GM21360 (cell line): Measurements from ENCODE around the gene MAF.

Experiments
- ATAC-seq: cut with Tn5 transposase; IDR thresholded peaks from one replicate; pipeline ENCODE4 v1.9.1; 2021; ENCODE audit warnings: mild to moderate bottlenecking, moderate library complexity; ENCODE audit not compliant: unreplicated experiment

MAF gene

DNA sequence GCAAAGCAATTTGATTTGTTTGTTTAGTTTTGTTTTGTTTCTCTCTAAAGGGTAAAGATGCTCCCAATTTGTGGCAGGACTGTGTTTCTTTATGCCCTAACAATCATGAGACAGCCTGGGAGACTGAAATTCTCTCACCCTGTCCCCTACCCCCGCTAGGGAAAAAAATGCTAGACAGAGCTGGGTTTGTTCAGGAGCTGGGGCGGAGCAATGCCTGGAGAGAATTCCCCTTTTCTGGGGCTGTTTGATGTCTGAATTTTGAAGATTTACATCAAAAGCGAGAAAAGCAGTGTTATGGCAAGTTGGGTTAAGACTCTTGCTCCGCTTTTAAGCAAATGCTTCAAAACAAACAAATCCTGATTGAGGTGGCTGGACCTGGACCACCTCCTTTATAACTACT is 8.4 kb downstream of the MAF start:
- ATAC-seq, result no peak

DNA sequence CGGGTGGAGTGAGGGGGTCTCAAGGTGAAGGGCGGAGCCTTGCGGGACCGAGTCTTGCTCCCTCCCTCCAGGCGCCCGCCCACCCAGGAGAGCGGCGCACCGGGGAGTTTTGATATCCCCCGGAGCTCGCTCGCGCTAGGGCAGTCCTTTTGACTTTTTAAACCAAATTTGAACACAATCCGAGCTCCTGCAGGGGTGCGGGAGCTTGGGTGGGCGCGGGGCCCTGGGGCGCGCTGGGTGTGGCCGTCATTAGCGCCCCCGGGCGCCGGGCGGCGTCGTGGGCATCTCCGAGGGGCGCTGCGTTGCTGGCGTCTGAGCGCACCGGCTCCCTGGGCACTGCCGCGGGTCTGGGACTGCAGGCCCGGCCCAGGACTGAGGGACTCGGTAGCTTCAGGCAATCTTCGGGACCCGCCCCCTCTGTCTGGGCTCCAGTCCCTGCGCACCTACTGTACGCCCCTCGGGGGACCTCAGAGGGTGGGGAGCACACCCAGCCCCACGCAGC is 10.9 kb downstream of the MAF start:
- no peak for ATAC-seq

- no peak for ATAC-seq
These were observed 12.6 kb downstream of the MAF start for GRCh38 chr16:79587897-79588296.

DNA sequence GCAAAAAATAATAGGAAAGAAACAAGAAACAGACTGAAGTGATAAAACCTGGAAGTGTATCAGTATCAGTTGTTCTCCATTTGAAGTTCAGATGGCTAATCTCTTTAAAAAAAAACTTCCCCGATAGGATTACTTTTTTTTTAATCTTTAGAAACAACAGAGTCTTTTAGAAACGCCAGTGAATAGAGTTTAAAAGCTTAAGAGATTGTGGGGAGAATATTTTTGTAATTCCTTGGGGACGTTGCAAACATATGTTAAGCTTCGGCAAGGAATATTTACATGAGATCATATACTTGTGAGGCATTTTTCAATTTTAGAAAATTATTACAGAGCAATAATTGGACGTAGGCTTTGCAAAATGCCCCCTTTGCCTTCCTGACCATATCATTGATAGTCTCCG is 13.2 kb downstream of the MAF start:
- ATAC-seq, result no peak

DNA sequence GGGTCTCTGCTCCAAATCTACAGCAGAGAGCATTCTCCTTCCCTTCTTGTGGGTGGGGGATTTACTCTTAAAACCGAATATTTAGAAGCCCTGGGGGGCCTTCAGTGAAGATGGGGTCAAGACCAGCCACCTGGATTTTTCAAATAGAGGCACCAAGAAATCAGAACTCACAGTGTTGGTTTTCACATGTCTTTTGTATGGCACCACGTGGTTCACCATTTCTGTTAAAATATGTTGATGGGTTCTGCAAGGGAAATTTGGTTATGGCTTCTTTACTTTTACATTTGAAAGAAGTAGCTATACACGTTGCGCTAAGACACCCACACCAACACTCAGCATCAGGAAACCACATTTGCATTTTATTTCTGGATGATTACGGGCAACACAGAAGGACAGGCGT is 17.7 kb downstream of the MAF start:
- no peak for ATAC-seq

DNA sequence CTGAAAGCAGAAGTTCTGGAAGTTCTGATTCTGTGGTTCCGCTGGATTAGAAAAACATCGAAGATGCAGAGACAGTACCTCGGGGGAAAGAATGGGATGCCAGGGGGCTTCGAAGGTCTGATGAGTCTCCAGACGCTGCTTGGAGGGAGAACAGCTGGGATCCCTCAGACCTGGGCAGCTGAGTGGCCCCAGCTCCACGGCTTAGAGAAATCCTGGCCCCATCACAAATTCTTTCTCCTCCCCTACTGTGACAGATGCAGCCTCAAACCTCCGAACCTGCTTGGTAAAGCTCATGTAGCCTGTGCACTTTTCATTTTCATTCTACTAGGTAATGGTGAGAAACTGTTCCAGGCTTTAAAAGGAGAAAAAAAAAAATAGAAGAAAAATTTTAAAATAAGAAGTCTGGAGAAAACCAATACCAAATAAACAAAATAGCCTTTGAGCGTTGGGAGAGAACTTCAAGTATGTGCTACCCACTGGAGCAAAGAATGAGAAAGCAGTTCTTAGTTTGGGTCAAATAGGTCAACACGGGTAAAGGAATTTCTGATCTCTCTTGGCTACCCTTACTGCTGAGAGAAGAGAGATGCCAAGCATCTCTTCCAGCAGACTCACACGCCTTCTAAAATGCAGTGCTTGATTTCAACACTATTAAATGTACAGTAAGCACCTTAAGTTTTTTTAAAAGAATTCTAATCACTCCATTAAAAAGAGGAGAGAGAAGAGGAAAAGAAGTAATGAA is 19.9 kb downstream of the MAF start:
- ATAC-seq, result no peak

DNA sequence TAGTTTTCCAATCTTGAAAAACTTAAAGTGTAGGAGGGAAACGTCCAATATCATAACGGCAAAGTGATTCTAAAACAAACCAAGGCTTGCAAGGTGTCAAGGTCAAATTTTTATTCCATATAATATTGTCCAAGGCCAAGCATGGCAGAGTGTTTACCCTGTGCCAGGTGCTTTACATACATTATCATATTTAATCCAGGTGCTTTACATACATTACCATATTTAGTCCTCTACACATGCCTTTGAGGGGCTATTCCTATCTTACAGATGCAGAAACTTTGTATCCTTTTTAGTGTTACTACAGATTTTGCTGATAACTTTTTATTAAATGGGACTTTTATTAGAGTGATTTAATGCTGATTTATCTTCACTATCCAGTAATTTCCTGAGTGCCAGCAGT is 23.9 kb downstream of the MAF start:
- ATAC-seq, result no peak

DNA sequence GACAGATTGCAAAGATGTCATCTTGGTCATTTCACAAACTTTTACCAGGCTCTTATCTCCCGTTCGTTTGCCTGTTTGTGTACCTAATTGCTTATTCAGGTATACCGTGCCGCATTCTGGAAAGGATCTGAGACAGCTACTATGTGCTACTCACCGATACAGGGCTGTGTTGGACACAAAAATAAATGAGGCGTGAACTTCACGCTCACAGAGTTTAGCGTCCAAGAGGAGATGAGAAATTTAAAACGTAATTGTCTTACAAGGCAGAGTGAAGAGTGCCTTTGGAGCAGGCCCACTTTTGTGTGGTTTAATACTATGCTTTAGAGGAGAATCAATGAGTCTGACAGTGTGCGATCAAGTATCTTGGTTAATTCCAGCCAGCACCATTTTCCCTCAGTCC is 26.7 kb downstream of the MAF start:
- no peak for ATAC-seq

GRCh38 chr16:79573071-79573470 is 27.5 kb downstream of the MAF start:
- no peak for ATAC-seq

- no peak for ATAC-seq
These were observed 28.5 kb downstream of the MAF start for GRCh38 chr16:79571903-79572535.

DNA sequence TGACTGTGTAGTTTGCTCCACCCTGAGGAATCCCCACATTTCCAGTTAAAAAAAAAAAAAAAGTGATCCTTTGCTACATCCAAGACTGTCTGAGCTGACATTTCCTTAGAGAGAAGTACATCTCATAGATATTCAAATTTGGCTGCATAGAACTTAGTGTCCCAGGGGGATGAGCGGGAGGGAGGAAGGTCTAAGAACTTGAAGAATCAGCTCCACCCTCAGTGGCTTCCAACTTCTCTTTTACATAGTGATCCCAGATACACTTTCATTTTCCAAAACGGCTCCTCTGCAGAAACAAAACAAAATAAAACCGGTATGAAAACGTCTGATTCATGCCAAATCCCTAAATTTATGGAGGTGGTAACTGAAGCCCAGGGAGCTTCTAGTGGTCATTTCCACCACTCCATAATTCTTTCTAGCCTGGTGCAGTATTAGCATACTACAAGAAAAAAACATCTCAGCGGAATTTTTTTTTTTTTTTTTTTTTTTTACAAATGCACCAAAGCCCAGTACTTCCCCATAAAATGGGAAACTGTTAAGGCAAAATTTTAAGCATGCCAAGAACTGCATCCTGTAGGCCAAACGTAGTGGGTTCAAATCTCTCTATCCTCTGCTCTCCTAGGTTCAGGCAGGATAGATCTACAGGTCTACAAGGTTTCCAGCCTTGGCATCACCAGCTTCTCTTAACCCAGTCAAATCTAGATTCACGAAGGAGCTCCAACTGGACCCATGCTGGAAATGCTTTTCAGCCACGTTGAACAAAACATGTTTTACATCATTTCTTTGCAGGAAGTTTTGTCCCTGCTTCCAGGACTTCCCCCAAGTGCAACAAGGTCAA is 29.3 kb downstream of the MAF start:
- no peak for ATAC-seq

GRCh38 chr16:79564671-79565107 is 35.8 kb downstream of the MAF start:
- ATAC-seq, result no peak

DNA sequence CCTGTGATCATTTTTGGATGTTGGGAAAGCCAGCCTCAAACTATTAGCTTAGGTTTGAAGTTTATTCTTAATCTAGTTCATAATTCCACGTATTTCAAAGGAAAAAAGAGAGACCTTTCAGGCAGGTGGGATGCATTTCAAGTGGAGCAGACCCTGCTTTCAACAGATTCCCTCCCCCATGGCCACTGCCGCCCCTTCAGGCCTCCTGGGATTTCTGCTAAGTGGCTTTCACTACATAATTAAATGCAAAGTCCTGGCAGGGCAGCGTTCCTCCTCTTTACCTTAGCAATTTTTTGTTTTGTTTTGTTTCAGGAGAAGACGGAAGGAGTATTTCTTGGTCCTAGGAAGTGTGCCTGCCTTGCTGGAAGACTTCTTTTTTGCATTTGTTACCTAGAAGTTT is 36.6 kb downstream of the MAF start:
- no peak for ATAC-seq

- ATAC-seq, result no peak
These were observed 38.2 kb downstream of the MAF start for GRCh38 chr16:79562166-79562823.

DNA sequence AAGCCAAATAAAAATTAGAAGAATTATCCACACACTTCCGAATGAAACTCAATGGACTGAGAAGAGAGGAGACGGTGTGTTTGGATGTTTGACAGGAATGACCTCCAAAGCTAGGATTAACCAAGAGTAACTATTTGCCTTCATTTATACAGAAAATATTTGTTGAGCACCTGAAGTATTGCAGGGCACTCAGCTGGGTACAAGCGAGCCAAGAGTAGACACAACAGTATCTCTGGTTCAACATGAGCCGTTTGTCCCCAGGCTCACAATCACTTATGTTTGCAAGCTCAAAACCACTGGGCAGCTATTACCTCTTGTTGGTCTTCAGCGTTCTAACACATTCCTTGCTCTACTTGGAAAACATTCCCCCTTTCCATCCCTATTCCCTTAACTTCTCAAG is 38.8 kb downstream of the MAF start:
- no peak for ATAC-seq

DNA sequence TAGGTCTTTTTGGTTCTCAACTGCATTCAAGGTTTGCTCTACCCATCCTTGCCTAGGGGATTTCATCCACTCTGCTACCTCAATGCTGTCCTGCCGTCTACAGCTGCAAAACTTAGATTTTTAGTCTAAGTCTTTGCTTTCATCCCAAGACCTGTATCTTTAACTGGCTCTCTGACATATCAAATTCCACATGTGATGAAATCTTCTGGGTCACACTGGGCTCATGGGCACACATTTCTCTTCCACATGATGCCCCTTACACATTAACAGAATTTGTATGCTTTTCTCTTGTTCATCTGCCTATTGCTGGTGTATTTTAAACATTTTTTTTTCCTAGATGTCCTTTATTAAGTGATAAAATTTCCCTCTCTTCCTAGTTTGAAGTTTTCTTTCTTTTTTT is 39.6 kb downstream of the MAF start:
- ATAC-seq, result no peak

- ATAC-seq, result no peak
These were observed 40.2 kb downstream of the MAF start for GRCh38 chr16:79560318-79560717.

- ATAC-seq, result no peak
These were observed 41.0 kb downstream of the MAF start for GRCh38 chr16:79559532-79559931.

DNA sequence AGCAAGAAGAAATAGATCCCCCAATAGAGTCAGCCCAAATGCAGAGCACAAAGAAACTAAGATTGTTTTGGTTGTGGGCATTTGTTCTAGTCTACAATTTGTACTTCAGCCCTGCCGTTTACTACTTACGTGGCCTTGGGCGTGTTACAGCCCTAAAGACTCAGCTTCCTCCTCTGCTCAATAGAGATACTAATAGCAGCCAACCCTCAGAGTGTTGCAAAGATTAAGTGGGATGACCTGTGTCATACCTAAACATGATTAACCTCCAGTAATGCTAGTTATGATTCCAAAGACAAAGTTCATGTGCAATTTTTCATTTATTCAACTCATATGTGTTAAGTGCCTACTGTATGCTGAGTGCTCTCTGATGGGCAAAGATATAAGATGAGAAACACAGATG is 43.1 kb downstream of the MAF start:
- no peak for ATAC-seq

DNA sequence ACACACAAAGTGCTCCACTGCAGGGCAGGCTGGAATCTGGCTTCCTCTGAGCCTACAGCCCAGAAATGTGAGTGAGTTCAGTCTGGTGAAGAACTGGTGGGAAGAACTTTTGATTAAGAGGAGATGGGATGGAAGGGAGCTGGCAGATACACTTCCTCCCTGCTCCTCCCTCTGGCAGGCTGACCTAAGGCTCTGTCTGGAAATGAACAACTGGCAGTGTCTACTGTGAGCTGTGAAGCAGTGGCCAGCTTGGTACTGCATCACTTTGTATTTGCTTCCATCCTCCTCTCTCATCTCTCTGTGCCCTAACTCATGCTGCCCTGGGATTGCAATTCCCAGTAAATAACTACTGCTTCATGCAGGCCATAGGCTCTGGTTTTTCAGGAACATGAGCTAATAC is 45.6 kb downstream of the MAF start:
- ATAC-seq, result no peak

DNA sequence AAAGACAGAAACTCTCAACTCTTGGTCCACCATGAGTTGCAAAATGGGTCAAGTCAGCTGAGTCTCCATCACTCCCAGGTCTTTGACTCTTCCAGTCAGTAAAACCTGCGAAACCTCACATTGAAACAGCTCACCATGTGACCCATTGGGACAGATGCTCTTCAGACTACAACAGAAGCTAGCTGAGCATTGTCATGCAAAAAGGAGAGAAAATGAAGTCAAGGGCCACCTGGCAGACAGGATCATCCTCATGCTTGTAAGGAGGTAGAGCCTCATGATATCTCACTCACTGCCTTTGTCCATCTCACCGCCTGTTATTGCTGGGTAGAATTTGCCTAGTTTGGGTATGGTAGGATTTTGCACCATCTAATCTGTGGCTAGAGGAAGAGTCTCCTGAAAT is 50.2 kb downstream of the MAF start:
- ATAC-seq, result no peak
